Lower leg skin (tissue), 3 donors: ENCODE data around the gene RPLP2.

Experiments used
- POLR2A ChIP-seq, 2 donors: fragments of 450-650 bp; IDR thresholded peaks; one replicate each; pipeline ENCODE4 v1.6.1; 2016 to 2017; ENCODE audit warnings: antibody characterized with exemption in 2 of 2, mild to moderate bottlenecking in 1 of 2, moderate library complexity in 1 of 2
- TF ChIP-seq, protein P1 (sequence below), 3 donors: fragments of 450-650 bp; IDR thresholded peaks; one replicate each; pipeline ENCODE4 v1.5.1; 2016; ENCODE audit warnings: antibody characterized with exemption in 3 of 3, mild to moderate bottlenecking in 3 of 3, moderate library complexity in 2 of 3

DNA sequence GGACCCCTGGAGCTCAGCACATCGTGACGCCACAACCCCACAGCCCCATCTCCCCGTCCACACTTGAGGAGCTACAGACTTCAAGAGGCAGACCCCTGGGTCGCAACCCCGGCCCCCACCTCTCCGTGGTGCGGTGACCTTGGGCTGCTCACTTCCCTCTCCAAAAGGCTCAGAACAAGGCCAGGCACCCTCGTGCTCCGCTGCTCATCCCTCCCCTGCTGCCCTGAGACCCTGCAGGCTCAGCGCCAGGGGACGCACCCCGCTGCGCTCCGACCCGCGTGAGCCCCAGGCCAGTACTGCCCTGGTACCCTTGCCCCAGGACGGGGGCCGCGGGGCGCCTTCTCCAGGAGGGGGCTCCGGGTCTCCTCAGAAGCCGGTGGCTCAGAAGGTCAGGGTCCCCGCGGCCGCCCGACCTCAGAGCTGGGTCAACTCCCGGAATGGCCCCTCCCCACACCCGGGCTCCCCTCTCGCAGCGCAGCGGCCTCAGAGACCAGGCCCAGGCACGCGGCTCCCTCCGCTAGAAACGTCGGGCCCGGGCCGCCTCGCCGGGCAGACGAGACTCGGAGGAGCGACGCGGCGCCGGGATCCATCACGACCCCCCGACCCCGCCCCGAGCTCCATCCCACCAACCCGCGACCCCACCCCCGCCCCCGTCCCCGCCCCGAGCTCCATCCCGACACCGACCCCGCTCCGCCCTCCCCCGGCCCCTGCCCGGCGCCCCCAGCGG lies 33.0 kb upstream of the RPLP2 start:
- TF ChIP-seq, protein P1, sequence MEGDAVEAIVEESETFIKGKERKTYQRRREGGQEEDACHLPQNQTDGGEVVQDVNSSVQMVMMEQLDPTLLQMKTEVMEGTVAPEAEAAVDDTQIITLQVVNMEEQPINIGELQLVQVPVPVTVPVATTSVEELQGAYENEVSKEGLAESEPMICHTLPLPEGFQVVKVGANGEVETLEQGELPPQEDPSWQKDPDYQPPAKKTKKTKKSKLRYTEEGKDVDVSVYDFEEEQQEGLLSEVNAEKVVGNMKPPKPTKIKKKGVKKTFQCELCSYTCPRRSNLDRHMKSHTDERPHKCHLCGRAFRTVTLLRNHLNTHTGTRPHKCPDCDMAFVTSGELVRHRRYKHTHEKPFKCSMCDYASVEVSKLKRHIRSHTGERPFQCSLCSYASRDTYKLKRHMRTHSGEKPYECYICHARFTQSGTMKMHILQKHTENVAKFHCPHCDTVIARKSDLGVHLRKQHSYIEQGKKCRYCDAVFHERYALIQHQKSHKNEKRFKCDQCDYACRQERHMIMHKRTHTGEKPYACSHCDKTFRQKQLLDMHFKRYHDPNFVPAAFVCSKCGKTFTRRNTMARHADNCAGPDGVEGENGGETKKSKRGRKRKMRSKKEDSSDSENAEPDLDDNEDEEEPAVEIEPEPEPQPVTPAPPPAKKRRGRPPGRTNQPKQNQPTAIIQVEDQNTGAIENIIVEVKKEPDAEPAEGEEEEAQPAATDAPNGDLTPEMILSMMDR (IDR thresholded peaks at IDR 0.05) = no peak
- TF ChIP-seq POLR2A (IDR thresholded peaks at IDR 0.05) = no peak
